GM19372 (cell line): Measurements from ENCODE around the gene DNAH6.

Experiments used
- ATAC-seq: cut with Tn5 transposase; IDR thresholded peaks from one replicate; pipeline ENCODE4 v1.9.1; 2021; ENCODE audit warnings: mild to moderate bottlenecking, low read depth, moderate library complexity; ENCODE audit not compliant: unreplicated experiment

The DNAH6 gene

DNA sequence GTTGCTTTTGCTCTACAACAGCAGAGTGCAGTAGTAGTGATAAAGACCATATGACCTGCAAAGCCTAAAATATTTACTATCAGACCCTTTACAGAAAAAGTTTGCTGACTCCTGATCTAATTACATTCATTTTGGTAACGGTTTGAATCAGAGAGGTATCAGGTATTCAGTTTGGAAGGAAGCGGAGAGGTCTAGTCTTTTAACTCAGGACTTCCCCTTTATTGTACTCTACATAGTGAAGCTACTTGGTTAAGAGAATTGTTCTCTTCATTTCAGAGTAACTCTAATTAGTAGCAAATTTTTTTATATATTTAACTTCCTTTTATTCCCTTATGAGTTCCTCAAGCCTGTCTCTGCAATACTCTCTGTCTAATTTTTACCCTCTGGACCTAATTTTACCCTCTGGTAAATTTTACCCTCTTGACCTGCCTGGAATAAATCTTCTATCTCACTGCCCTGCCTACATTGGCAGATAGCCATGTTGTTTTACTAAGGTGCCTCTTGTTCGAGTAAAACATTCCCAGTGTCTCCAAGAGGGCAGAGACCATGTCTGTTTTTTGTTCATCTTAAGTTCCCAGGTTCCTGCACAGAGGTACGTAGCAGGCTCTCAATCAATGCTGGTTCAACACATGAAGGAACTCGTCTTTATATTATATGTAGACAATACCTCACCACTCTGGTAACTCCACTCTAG lies 170.6 kb downstream of the DNAH6 start:
- no peak for ATAC-seq

DNA sequence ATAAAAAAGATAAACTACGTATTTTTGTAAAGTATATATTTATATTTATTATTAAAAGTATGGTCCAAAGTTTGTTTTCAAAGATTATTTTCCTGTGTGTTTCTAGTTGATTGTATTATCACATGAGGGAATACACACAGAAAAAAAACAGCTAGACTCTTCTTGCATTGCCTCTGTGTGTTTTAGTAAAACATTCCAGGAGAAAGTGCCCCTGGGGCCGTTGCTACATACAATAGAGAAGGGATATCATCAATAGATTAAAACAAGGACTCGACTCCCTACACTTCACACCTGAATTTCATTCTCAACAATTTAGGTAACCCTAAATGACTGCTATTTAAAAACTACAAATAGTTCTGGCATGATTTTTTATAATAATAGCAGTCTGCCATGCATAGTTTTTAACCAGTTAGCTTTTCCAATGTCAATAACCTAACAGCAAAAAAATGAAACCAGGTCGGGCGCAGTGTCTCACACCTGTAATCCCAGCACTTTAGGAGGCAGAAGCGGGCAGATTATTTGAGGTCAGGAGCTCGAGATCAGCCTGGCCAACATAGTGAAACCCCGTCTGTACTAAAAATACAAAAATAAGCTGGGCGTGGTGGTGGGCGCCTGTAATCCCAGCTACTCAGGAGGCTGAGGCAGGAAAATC lies 171.3 kb downstream of the DNAH6 start:
- no peak for ATAC-seq

GRCh38 chr2:84690225-84690624 lies 173.9 kb downstream of the DNAH6 start:
- no peak for ATAC-seq

DNA sequence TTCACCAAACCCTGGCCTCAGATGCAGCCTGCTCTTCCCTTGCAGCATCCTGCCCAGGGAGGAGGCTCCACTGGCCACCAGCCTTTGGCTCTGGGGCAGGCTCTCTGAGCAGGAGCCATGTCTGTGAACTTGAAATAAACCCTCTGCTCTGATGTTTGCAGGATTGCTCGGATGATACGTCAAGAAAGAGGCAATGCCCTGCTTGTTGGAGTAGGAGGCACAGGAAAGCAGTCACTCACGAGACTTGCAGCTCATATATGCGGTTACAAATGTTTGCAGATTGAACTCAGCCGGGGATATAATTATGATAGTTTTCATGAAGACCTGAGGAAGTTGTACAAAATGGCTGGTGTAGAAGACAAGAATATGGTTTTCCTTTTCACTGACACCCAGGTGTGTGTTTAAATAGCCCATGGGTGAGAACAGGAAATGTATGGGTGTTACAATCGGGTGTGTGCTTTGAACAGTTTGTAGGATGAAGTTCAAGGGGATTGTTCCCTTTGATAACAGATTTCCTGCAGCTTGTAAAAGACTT lies 177.9 kb downstream of the DNAH6 start:
- no peak for ATAC-seq

DNA sequence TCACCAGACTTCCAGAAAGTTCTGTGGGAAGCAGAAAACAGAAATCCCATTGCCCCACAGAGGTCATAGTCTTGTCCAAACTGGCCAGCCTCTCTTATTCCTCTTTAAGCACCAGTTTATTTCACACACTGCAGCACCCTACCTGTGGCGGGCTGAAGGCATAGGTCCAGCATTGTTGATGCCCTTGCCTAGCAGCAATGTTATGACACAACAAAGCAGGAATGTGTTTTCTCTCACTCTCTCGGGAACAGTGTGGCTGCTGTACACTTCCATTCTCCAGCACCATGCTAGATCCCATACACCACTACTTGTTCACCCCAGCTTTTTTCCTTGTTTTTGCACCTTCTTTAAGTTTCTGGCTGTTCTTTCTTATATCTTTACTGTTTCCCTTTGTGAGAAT lies 181.6 kb downstream of the DNAH6 start:
- no peak for ATAC-seq

DNA sequence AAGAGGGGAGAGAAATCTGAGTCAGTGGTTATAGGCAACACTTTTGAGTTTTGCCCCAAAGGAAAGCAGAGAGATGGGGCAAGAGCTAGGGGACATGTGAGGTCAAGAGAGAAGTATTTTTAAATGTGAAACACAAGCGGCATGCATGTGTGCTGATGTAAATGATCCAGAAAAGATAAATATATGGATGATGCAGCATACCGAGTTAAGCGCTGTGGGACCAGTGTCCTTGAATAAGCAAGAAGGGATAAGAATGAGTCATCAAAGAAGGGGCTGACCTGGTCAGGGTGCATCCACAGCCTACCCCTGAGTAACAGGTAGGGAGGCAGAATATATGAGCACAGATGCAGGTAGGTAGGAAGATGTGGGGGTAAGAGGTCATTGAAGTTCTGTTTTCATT lies 183.7 kb downstream of the DNAH6 start:
- ATAC-seq: no peak

DNA sequence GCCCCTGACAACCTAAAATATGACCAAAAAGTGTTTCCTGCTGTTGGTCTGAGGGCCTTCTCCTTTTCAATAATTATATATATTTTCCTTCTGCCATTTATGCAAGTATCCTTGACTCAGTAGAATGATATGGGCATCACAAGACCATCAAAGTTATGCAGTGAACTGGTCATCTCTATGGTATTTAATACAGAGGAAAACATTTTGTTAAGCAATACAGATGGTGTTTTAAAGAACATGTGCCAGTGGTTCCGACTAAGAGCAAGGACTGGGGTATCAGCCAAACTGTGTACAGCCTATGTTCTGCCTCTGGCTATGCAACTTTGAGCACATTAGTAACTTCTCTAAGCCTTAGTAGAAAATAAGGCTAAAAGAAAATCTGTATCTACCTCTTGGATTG lies 185.6 kb downstream of the DNAH6 start:
- no peak for ATAC-seq

- ATAC-seq: no peak
Observed at GRCh38 chr2:84702941-84703340, 186.6 kb downstream of the DNAH6 start.

- ATAC-seq: no peak
Observed at GRCh38 chr2:84703831-84704230, 187.5 kb downstream of the DNAH6 start.

DNA sequence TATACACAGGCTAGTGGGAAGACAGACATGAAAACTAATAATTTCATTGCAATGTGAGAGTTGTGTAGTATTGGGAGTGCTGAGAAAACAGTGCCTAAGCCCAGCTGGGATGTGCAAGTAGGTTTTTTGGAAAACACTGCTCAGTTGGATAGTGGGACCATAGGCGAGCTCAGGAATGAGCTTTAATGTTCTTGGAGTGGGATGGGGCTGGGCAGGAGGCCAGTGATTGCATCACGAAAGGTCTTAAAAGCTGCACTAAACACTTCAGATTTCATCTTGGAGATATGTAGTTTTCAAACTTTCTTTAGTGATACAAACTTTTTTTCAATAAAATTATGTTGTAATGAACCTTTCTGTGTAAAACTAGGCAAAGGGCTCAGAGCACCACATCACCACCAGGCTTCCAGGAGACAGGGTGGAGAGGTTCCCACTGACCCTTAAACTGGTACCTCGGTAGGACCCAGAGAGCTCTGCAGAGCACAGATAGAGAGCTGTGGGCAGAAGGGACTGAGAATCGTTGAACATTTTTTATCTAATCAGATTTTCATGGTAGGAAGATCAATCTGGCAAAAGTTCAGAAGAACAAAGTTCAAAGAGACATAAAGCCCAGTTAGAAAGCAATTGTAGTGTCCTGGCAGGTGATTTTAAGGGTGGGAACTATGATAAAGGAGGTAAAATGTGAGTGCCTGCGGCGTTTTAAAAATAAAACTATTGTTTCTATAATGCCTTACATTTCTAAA lies 188.4 kb downstream of the DNAH6 start:
- ATAC-seq: no peak

DNA sequence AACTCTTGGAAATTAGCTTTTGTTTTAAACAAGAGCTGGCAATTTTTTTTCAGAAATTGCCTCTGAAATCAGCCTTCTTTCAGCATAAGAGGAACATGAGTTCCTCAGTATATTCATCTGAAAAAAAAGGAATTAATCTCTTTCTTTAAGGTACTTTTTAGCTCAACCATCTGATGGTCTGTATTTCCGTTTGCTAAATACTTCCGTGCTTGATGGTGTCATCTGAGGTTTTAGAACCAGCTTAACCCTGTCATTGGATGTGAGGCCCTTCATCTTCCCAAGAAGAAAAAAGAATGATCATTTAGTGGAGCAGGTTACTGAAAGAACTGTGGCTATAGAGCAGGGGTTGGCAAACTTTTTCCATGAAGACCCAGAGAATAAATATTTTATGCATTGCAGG lies 189.6 kb downstream of the DNAH6 start:
- no peak for ATAC-seq

- ATAC-seq: no peak
Observed at GRCh38 chr2:84708442-84708841, 192.1 kb downstream of the DNAH6 start.

- ATAC-seq: no peak
Observed at GRCh38 chr2:84711651-84712050, 195.4 kb downstream of the DNAH6 start.

- no peak for ATAC-seq
Observed at GRCh38 chr2:84713441-84713840, 197.1 kb downstream of the DNAH6 start.

DNA sequence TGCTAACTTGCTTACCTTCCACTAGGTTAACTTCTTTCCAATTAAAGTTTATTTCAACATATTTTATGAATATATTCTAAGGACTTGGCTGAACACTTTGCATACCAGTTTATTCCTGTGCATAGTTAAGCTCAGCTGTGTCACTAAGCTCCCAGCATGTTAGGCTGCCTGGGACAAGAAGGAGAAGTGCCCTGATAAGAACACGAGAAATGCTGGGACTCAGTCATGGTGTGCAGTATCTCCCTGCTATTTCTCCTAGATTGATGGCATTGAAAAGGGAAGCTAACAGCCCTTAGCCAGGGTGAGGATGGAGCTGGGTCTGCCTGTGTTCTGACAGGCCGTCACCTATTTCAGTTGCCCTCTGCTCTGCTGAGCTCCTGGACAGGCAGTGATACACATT lies 200.3 kb downstream of the DNAH6 start:
- no peak for ATAC-seq

DNA sequence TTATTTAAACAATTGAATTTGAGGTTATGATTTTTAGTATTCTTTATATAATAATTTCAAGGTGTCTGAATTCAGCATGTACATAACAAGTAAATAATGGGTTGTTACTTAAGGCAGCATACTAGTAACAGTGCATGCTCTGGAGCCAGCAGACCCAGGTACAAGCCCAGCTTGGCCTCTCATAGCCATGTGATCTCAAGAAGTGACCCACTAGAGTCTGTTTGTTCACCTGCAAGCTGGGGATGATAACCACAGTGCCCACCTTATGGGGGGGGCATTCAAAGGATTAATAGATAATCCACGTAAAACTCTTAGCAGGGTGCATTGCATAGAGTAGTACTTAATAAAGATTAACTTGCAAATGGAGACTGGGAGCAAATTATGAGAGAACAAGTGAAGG lies 201.0 kb downstream of the DNAH6 start:
- ATAC-seq: no peak

- ATAC-seq: no peak
Observed at GRCh38 chr2:84719434-84719833, 203.1 kb downstream of the DNAH6 start.

DNA sequence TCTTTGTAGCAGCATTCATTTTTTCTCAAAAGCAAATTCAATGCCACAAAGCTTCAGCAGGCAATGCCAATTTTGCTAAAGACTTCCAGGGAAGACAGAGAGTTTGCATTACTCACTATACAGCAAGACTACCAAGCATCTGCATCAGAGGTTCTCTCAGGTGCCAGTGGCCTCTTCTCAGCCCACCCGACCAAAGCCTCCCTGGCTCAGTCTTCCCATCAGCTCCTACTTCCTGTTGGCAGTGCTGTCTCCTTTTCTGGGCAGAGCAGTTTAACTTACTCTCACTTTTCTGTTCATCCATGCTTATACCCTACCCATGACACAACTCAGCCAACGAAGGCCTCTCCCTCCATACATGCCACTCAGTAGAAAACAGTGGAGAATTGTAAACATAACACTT lies 207.5 kb downstream of the DNAH6 start:
- ATAC-seq: no peak

DNA sequence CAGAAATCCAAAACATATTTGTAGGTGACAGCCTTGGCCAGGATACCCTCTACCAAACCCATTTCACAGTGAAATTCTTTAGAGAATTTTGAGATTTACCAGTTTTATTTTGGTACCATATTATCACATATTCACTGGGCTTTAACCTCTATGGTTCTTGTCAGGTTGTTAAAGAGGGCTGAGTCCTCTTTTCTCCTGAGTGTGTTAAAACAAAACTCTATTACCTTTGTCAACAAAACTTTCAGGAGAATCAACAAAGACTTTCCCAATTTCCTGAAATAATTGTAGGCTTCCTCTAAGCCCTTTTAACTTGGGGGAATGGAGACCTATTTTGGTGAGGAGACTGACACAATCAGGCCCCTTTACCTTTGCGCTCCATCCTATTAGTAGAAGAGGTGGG lies 209.4 kb downstream of the DNAH6 start:
- no peak for ATAC-seq

- no peak for ATAC-seq
Observed at GRCh38 chr2:84727315-84727714, 211.0 kb downstream of the DNAH6 start.

- ATAC-seq: no peak
Observed at GRCh38 chr2:84729224-84729623, 212.9 kb downstream of the DNAH6 start.

GRCh38 chr2:84731185-84731584 lies 214.9 kb downstream of the DNAH6 start:
- ATAC-seq: no peak
